GM12878 (cell line): ENCODE measurements around the gene CORO7. TPM values are rescaled to one million over a fixed set of nuclear protein-coding genes. Genes with fewer than 3 reads are reported as not detected.

Source experiments
- BACH1 ChIP-seq: fragments of 450-650 bp; IDR thresholded peaks from 2 replicates; pipeline ENCODE4 v1.6.1; 2017; ENCODE audit warnings: mild to moderate bottlenecking, borderline replicate concordance
- BCL11A ChIP-seq: IDR thresholded peaks from 2 replicates; pipeline ENCODE4 v1.6.1; 2011; ENCODE audit warnings: low read depth, low read length
- BCLAF1 ChIP-seq: fragments of 450-650 bp; IDR thresholded peaks from 2 replicates; pipeline ENCODE4 v1.6.1; 2017; ENCODE audit warnings: antibody characterized with exemption, mild to moderate bottlenecking, moderate library complexity
- BMI1 ChIP-seq: fragments of 450-650 bp; IDR thresholded peaks from 2 replicates; pipeline ENCODE4 v1.6.1; 2016; ENCODE audit warnings: mild to moderate bottlenecking, moderate library complexity, borderline replicate concordance
- CHD2 ChIP-seq: IDR thresholded peaks from 2 replicates; pipeline ENCODE4 v1.6.1; 2011; ENCODE audit warnings: low read depth, low read length, improper control_type of control experiment, borderline replicate concordance
- CREB1 ChIP-seq: IDR thresholded peaks from 2 replicates; pipeline ENCODE4 v1.6.1; 2012; ENCODE audit warnings: low read depth, mild to moderate bottlenecking, inconsistent platforms
- CREM ChIP-seq: IDR thresholded peaks from 2 replicates; pipeline ENCODE4 v1.6.1; 2014; ENCODE audit warnings: antibody characterized with exemption, low read depth
- ELK1 ChIP-seq: IDR thresholded peaks from 2 replicates; pipeline ENCODE4 v1.6.1; 2012; ENCODE audit warnings: low read depth, low read length, improper control_type of control experiment
- KAT2A ChIP-seq: conservative IDR thresholded peaks from 2 replicates; pipeline ENCODE4 v1.6.1; 2011; ENCODE audit warnings: low read depth, low read length; ENCODE audit not compliant: control insufficient read depth
- LARP7 ChIP-seq: fragments of 450-650 bp; IDR thresholded peaks from 2 replicates; pipeline ENCODE4 v1.6.1; 2017; ENCODE audit warnings: mild to moderate bottlenecking
- MTA2 ChIP-seq: fragments of 450-650 bp; IDR thresholded peaks from 2 replicates; pipeline ENCODE4 v1.6.1; 2016; ENCODE audit warnings: low read depth, mild to moderate bottlenecking, moderate library complexity
- NBN ChIP-seq: fragments of 450-650 bp; IDR thresholded peaks from 2 replicates; pipeline ENCODE4 v1.6.1; 2016
- NR2C2 ChIP-seq: IDR thresholded peaks from 2 replicates; pipeline ENCODE4 v1.6.1; 2011; ENCODE audit warnings: borderline replicate concordance, low read depth; ENCODE audit not compliant: control insufficient read depth, insufficient read length
- NRF1 ChIP-seq: conservative IDR thresholded peaks from 2 replicates; pipeline ENCODE4 v1.6.1; 2011; ENCODE audit warnings: mild to moderate bottlenecking, low read depth, low read length, improper control_type of control experiment
- PAX5 ChIP-seq: IDR thresholded peaks from 2 replicates; pipeline ENCODE4 v1.6.1; 2011; ENCODE audit warnings: low read depth, low read length, borderline replicate concordance
- SREBF2 ChIP-seq: IDR thresholded peaks from 2 replicates; pipeline ENCODE4 v1.6.1; 2012; ENCODE audit warnings: mild to moderate bottlenecking, low read length
- SUPT20H ChIP-seq: IDR thresholded peaks from 2 replicates; pipeline ENCODE4 v1.6.1; 2011; ENCODE audit warnings: low read depth, mild to moderate bottlenecking, low read length, moderate library complexity, borderline replicate concordance; ENCODE audit not compliant: control insufficient read depth
- TAF1 ChIP-seq: IDR thresholded peaks from 2 replicates; pipeline ENCODE4 v1.6.1; 2011; ENCODE audit warnings: mild to moderate bottlenecking, low read depth, low read length, borderline replicate concordance
- TARDBP ChIP-seq: IDR thresholded peaks from 2 replicates; pipeline ENCODE4 v1.6.1; 2016; ENCODE audit warnings: borderline replicate concordance
- TBL1XR1 ChIP-seq: IDR thresholded peaks from 2 replicates; pipeline ENCODE4 v1.6.1; 2012; ENCODE audit warnings: low read depth, low read length, improper control_type of control experiment
- WRNIP1 ChIP-seq: IDR thresholded peaks from 2 replicates; pipeline ENCODE4 v1.6.1; 2011; ENCODE audit warnings: low read depth, low read length, improper control_type of control experiment, borderline replicate concordance
- ZNF24 ChIP-seq: fragments of 450-650 bp; IDR thresholded peaks from 2 replicates; pipeline ENCODE4 v1.6.1; 2017; ENCODE audit warnings: antibody characterized with exemption, mild to moderate bottlenecking
- ZNF592 ChIP-seq: fragments of 450-650 bp; IDR thresholded peaks from 2 replicates; pipeline ENCODE4 v1.6.1; 2017; ENCODE audit warnings: mild to moderate bottlenecking, moderate library complexity
- polyA plus RNA-seq, 11 experiments: library from polyadenylated mRNA; depleted of rRNA in 4 of 11; unstranded in 6 of 11; stranded (reverse) in 5 of 11; fragments of >200 nt; fragmentation: Nextera tagmentation in 4 of 11; fragmentation: Illumina TruSeq in 1 of 11; extraction: Ambion mirVana in 4 of 11; extraction: Trizol in 1 of 11; gene quantifications; 1 replicate in 1 of 11; 2 replicates in 10 of 11; pipeline versions ENCODE4 v1.2.1 to v1.2.3, GENCODE V29; 2011 to 2016; ENCODE audit warnings: inconsistent platforms in 2 of 11, missing spikeins in 2 of 11, low read depth in 1 of 11
- total RNA-seq, 4 experiments: library from RNA; depleted of rRNA in 3 of 4; stranded (reverse); fragments of >200 nt in 3 of 4; fragmentation: Illumina TruSeq in 1 of 4; extraction: Trizol in 1 of 4; gene quantifications; 2 replicates each; pipeline versions ENCODE4 v1.2.1 to v1.2.3, GENCODE V29; 2013 to 2021

Gene CORO7
- total and polyA plus RNA-seq, 10 of the 15 experiments (the other 5 are each of a cell fraction or from before 2014, with no cell fraction given) = 0.64 to 89.2 (median 43.7) TPM

- TF ChIP-seq TAF1 (no peak), BCL11A (no peak), NR2C2 (no peak), TARDBP (no peak), SUPT20H (no peak), ZNF592 (no peak), BACH1 (peak; percentile 33; the same call in 1 of the 2 replicates), NRF1 (no peak), BCLAF1 (no peak), MTA2 (peak; percentile 19; the same call in 1 of the 2 replicates), CHD2 (peak; percentile 52; the same call in 1 of the 2 replicates), SREBF2 (no peak), TBL1XR1 (no peak), BMI1 (no peak), CREB1 (no peak), ZNF24 (no peak), PAX5 (peak; percentile 58; the same call in 1 of the 2 replicates), ELK1 (no peak), NBN (no peak), KAT2A (no peak), CREM (no peak), LARP7 (no peak), WRNIP1 (no peak)
Observed at GRCh38 chr16:4319454-4320421, 96.7 kb downstream of the CORO7 start (continued).
